GM12892 (cell line): Measurements from ENCODE around the gene LYRM4.

ENCODE experiments used
- DNase-seq: peaks from one replicate; pipeline ENCODE4 v3.0.0; 2011; ENCODE audit not compliant: insufficient read length
- FAIRE-seq: peaks from 2 replicates; lab custom pipeline; 2011; peaks lifted over from hg19 to GRCh38; lab: Jason Lieb, UNC
- POLR2A ChIP-seq: IDR thresholded peaks from 2 replicates; pipeline ENCODE4 v1.6.1; 2011; ENCODE audit warnings: low read depth, low read length, control low read depth
- POLR2AphosphoS5 ChIP-seq: IDR thresholded peaks from 2 replicates; pipeline ENCODE4 v1.6.1; 2011; ENCODE audit warnings: low read depth, low read length, control low read depth
- TAF1 ChIP-seq: IDR thresholded peaks from 2 replicates; pipeline ENCODE4 v1.6.1; 2011; ENCODE audit warnings: low read depth, mild to moderate bottlenecking, control low read depth, low read length, borderline replicate concordance

Gene LYRM4

GRCh38 chr6:5211492-5211891 is 49.3 kb downstream of the LYRM4 start:
- no peak for DNase-seq
- TF ChIP-seq POLR2AphosphoS5: no peak
- TF ChIP-seq POLR2A: no peak
- TF ChIP-seq TAF1: no peak
- no peak for FAIRE-seq

GRCh38 chr6:5208471-5208971 is 52.2 kb downstream of the LYRM4 start:
- no peak for TF ChIP-seq POLR2AphosphoS5
- TF ChIP-seq POLR2A: no peak
- no peak for TF ChIP-seq TAF1
- FAIRE-seq: no peak
- no peak for DNase-seq

GRCh38 chr6:5208057-5208456 is 52.7 kb downstream of the LYRM4 start:
- no peak for DNase-seq
- no peak for FAIRE-seq
- TF ChIP-seq POLR2AphosphoS5: no peak
- TF ChIP-seq TAF1: no peak
- no peak for TF ChIP-seq POLR2A

GRCh38 chr6:5206920-5207561 is 53.7 kb downstream of the LYRM4 start:
- no peak for DNase-seq

GRCh38 chr6:5205877-5206850 is 54.6 kb downstream of the LYRM4 start:
- no peak for FAIRE-seq
- no peak for DNase-seq
- no peak for TF ChIP-seq POLR2AphosphoS5
- TF ChIP-seq POLR2A: no peak
- no peak for TF ChIP-seq TAF1

More at GRCh38 chr6:5206920-5207561, 53.7 kb downstream of the LYRM4 start:
- FAIRE-seq: no peak
- TF ChIP-seq POLR2A (no peak), TAF1 (no peak), POLR2AphosphoS5 (no peak)

- no peak for FAIRE-seq
- DNase-seq: no peak
- no peak for TF ChIP-seq POLR2AphosphoS5
- TF ChIP-seq TAF1: no peak
- TF ChIP-seq POLR2A: no peak
Observed at GRCh38 chr6:5205035-5205507, 55.7 kb downstream of the LYRM4 start.

GRCh38 chr6:5204376-5204775 is 56.4 kb downstream of the LYRM4 start:
- FAIRE-seq (no peak), DNase-seq (no peak)
- TF ChIP-seq POLR2A (no peak), POLR2AphosphoS5 (no peak), TAF1 (no peak)

- TF ChIP-seq POLR2A (no peak), POLR2AphosphoS5 (no peak), TAF1 (no peak)
- FAIRE-seq: no peak
Observed at GRCh38 chr6:5203546-5203945, 57.2 kb downstream of the LYRM4 start.

GRCh38 chr6:5202941-5203340 is 57.8 kb downstream of the LYRM4 start:
- DNase-seq: no peak
- no peak for FAIRE-seq
- TF ChIP-seq POLR2AphosphoS5 (no peak), POLR2A (no peak), TAF1 (no peak)

More at GRCh38 chr6:5203546-5203945, 57.2 kb downstream of the LYRM4 start:
- no peak for DNase-seq

GRCh38 chr6:5202206-5202605 is 58.5 kb downstream of the LYRM4 start:
- no peak for FAIRE-seq
- TF ChIP-seq POLR2A (no peak), TAF1 (no peak), POLR2AphosphoS5 (no peak)
- no peak for DNase-seq

- DNase-seq: no peak
- TF ChIP-seq TAF1 (no peak), POLR2AphosphoS5 (no peak), POLR2A (no peak)
- no peak for FAIRE-seq
Observed at GRCh38 chr6:5201271-5201670, 59.5 kb downstream of the LYRM4 start.

- no peak for FAIRE-seq
- TF ChIP-seq POLR2AphosphoS5 (no peak), TAF1 (no peak), POLR2A (no peak)
Observed at GRCh38 chr6:5199702-5200101, 61.0 kb downstream of the LYRM4 start.

More at GRCh38 chr6:5199702-5200101, 61.0 kb downstream of the LYRM4 start:
- no peak for DNase-seq
